ENCODE data around the gene MAP4K4.

The MAP4K4 gene

GRCh38 chr2:101864426-101864825, 166.9 kb downstream of the MAP4K4 start:
- DNase-seq (ENCODE audit: low read depth, low spot score) = no peak

GRCh38 chr2:101868525-101868924, 171.0 kb downstream of the MAP4K4 start:
- DNase-seq (ENCODE audit: low read depth, low spot score) = no peak

- DNase-seq (ENCODE audit: low read depth, low spot score) = no peak
Observed at GRCh38 chr2:101869527-101869926, 172.0 kb downstream of the MAP4K4 start.

- no peak for DNase-seq (ENCODE audit: low read depth, low spot score)
Observed at GRCh38 chr2:101870444-101870843, 172.9 kb downstream of the MAP4K4 start.

GRCh38 chr2:101871480-101871879, 174.0 kb downstream of the MAP4K4 start:
- DNase-seq (ENCODE audit: low read depth, low spot score) = no peak

- no peak for DNase-seq (ENCODE audit: low read depth, low spot score)
Observed at GRCh38 chr2:101872480-101872879, 175.0 kb downstream of the MAP4K4 start.

GRCh38 chr2:101873543-101873942, 176.0 kb downstream of the MAP4K4 start:
- no peak for DNase-seq (ENCODE audit: low read depth, low spot score)

GRCh38 chr2:101874069-101874468, 176.6 kb downstream of the MAP4K4 start:
- DNase-seq (ENCODE audit: low read depth, low spot score) = no peak

- DNase-seq (ENCODE audit: low read depth, low spot score) = no peak
Observed at GRCh38 chr2:101879466-101879865, 182.0 kb downstream of the MAP4K4 start.

- DNase-seq (ENCODE audit: low read depth, low spot score) = no peak
Observed at GRCh38 chr2:101881131-101881530, 183.6 kb downstream of the MAP4K4 start.

GRCh38 chr2:101882769-101883307, 185.3 kb downstream of the MAP4K4 start:
- no peak for DNase-seq (ENCODE audit: low read depth, low spot score)

- no peak for DNase-seq (ENCODE audit: low read depth, low spot score)
Observed at GRCh38 chr2:101883860-101884259, 186.4 kb downstream of the MAP4K4 start.

GRCh38 chr2:101884423-101884822, 186.9 kb downstream of the MAP4K4 start:
- DNase-seq (ENCODE audit: low read depth, low spot score) = no peak

- no peak for DNase-seq (ENCODE audit: low read depth, low spot score)
Observed at GRCh38 chr2:101887328-101887727, 189.8 kb downstream of the MAP4K4 start.

GRCh38 chr2:101889460-101890098, 192.1 kb downstream of the MAP4K4 start:
- no peak for DNase-seq (ENCODE audit: low read depth, low spot score)

GRCh38 chr2:101892377-101892776, 194.9 kb downstream of the MAP4K4 start:
- no peak for DNase-seq (ENCODE audit: low read depth, low spot score)

- no peak for DNase-seq (ENCODE audit: low read depth, low spot score)
Observed at GRCh38 chr2:101893681-101894381, 196.3 kb downstream of the MAP4K4 start.

GRCh38 chr2:101895039-101895438, 197.5 kb downstream of the MAP4K4 start:
- no peak for DNase-seq (ENCODE audit: low read depth, low spot score)

GRCh38 chr2:101895819-101896322, 198.4 kb downstream of the MAP4K4 start:
- DNase-seq (ENCODE audit: low read depth, low spot score) = no peak

GRCh38 chr2:101897301-101897700, 199.8 kb downstream of the MAP4K4 start:
- DNase-seq (ENCODE audit: low read depth, low spot score) = no peak

- no peak for DNase-seq (ENCODE audit: low read depth, low spot score)
Observed at GRCh38 chr2:101899265-101899664, 201.8 kb downstream of the MAP4K4 start.

- no peak for DNase-seq (ENCODE audit: low read depth, low spot score)
Observed at GRCh38 chr2:101899871-101900270, 202.4 kb downstream of the MAP4K4 start.

- no peak for DNase-seq (ENCODE audit: low read depth, low spot score)
Observed at GRCh38 chr2:101900375-101900774, 202.9 kb downstream of the MAP4K4 start.

Data from brain pericyte (primary cell).